Testis (tissue), 2 donors: ENCODE data around the gene POU6F2.

Experiments
- CTCF ChIP-seq, 3 experiments: fragments of 450-650 bp in 2 of 3; fragments of 200-600 bp in 1 of 3; sonication (generic) in 1 of 3; IDR thresholded peaks; one replicate each; pipeline ENCODE4 v1.5.1; 2016 to 2019; ENCODE audit warnings: antibody characterized with exemption in 3 of 3, mild to moderate bottlenecking in 2 of 3, moderate library complexity in 1 of 3
- POLR2A ChIP-seq: fragments of 450-650 bp; IDR thresholded peaks from one replicate; pipeline ENCODE4 v1.6.1; 2017; ENCODE audit warnings: antibody characterized with exemption, mild to moderate bottlenecking, moderate library complexity

GRCh38 chr7:39430441-39430840 is 452.7 kb downstream of the POU6F2 start:
- no peak for TF ChIP-seq CTCF (IDR thresholded peaks at IDR 0.05)
- no peak for TF ChIP-seq POLR2A
